K562 (cell line): ENCODE data around the gene YBX2. TPM values are rescaled to one million over a fixed set of nuclear protein-coding genes. Genes with fewer than 3 reads are reported as not detected.

Experiments used
- ADNP ChIP-seq: fragments of 200-800 bp; sonication (Bioruptor generic); IDR thresholded peaks from 2 replicates; pipeline ENCODE4 v1.6.1; 2016; ENCODE audit warnings: missing genetic modification characterization, missing compliant biosample characterization
- ASH1L ChIP-seq: fragments of 450-650 bp; IDR thresholded peaks from 2 replicates; pipeline ENCODE4 v1.6.1; 2018; ENCODE audit warnings: borderline replicate concordance, mild to moderate bottlenecking, low read depth; ENCODE audit not compliant: partially characterized antibody
- E2F8 ChIP-seq: fragments of 450-650 bp; IDR thresholded peaks from 2 replicates; pipeline ENCODE4 v1.7.1; 2018; ENCODE audit warnings: mild to moderate bottlenecking, low read depth; ENCODE audit not compliant: partially characterized antibody
- GTF2B ChIP-seq: IDR thresholded peaks from 2 replicates; pipeline ENCODE4 v1.6.1; 2011; ENCODE audit not compliant: insufficient read length; ENCODE audit errors: extremely low read depth
- HDAC1 ChIP-seq, 2 experiments: fragments of 450-650 bp; IDR thresholded peaks; 2 replicates each; pipeline ENCODE4 v1.6.1; 2016 to 2017; ENCODE audit warnings: inconsistent platforms in 1 of 2, mild to moderate bottlenecking in 1 of 2, moderate library complexity in 1 of 2
- KDM4B ChIP-seq, 2 experiments: fragments of 450-650 bp in 1 of 2; sonication (generic) in 1 of 2; IDR thresholded peaks; 2 replicates each; pipeline ENCODE4 v1.6.1; 2016 to 2017; ENCODE audit warnings: borderline replicate concordance in 2 of 2, antibody characterized with exemption in 1 of 2, low read depth in 1 of 2, mild to moderate bottlenecking in 1 of 2
- LEF1 ChIP-seq: fragments of 450-650 bp; IDR thresholded peaks from 2 replicates; pipeline ENCODE4 v1.6.1; 2016; ENCODE audit warnings: mild to moderate bottlenecking
- MEIS2 ChIP-seq: fragments of 450-650 bp; IDR thresholded peaks from 2 replicates; pipeline ENCODE4 v1.6.1; 2014; ENCODE audit warnings: mild to moderate bottlenecking; ENCODE audit not compliant: partially characterized antibody
- MTA3 ChIP-seq: fragments of 450-650 bp; formaldehyde crosslinking; IDR thresholded peaks from 2 replicates; pipeline ENCODE4 v1.6.1; 2017; ENCODE audit warnings: mild to moderate bottlenecking, borderline replicate concordance
- MYBL2 ChIP-seq, 2 experiments: fragments of 450-650 bp in 1 of 2; sonication (generic) in 1 of 2; formaldehyde crosslinking in 1 of 2; IDR thresholded peaks; 2 replicates each; pipeline versions ENCODE4 v1.6.1 to v1.8.1; 2017 to 2022; ENCODE audit warnings: borderline replicate concordance in 1 of 2, inconsistent platforms in 1 of 2, low read depth in 1 of 2, mild to moderate bottlenecking in 1 of 2, missing genetic modification reagents in 1 of 2, moderate library complexity in 1 of 2
- NEUROD1 ChIP-seq: fragments of 150-350 bp; IDR thresholded peaks from 2 replicates; pipeline ENCODE4 v1.6.1; 2014; ENCODE audit warnings: borderline replicate concordance, low read length, low read depth; ENCODE audit not compliant: partially characterized antibody
- POLR2B ChIP-seq: fragments of 450-650 bp; IDR thresholded peaks from 2 replicates; pipeline ENCODE4 v1.6.1; 2018; ENCODE audit warnings: low read depth; ENCODE audit not compliant: partially characterized antibody
- RB1 ChIP-seq: fragments of 450-650 bp; IDR thresholded peaks from 2 replicates; pipeline ENCODE4 v1.6.1; 2017; ENCODE audit warnings: low read depth, mild to moderate bottlenecking
- SUPT5H ChIP-seq: fragments of 450-650 bp; IDR thresholded peaks from 2 replicates; pipeline ENCODE4 v1.6.1; 2016
- TAF1 ChIP-seq: IDR thresholded peaks from 2 replicates; pipeline ENCODE4 v1.6.1; 2011; ENCODE audit warnings: mild to moderate bottlenecking, low read length, moderate library complexity; ENCODE audit not compliant: insufficient read depth, control insufficient read depth, severe bottlenecking; ENCODE audit errors: extremely low read depth
- TFAP4 ChIP-seq: sonication (generic); formaldehyde crosslinking; IDR thresholded peaks from 2 replicates; pipeline ENCODE4 v1.8.0; 2022; ENCODE audit warnings: missing genetic modification reagents, mild to moderate bottlenecking, moderate library complexity, borderline replicate concordance
- ZFP36 ChIP-seq: fragments of 150-350 bp; IDR thresholded peaks from 2 replicates; pipeline ENCODE4 v1.6.1; 2018; ENCODE audit warnings: low read length, low read depth; ENCODE audit not compliant: partially characterized antibody
- ZNF717 ChIP-seq: fragments of 250-450 bp; sonication (Bioruptor Pico); IDR thresholded peaks from 2 replicates; pipeline ENCODE4 v1.5.0; 2021
- ZNF75A ChIP-seq: fragments of 450-650 bp; formaldehyde crosslinking; IDR thresholded peaks from 2 replicates; pipeline ENCODE4 v1.4.0; 2020; ENCODE audit warnings: mild to moderate bottlenecking
- polyA plus RNA-seq, 8 experiments: library from polyadenylated mRNA; depleted of rRNA in 4 of 8; stranded (reverse) in 5 of 8; unstranded in 3 of 8; fragments of >200 nt; fragmentation: Nextera tagmentation in 2 of 8; fragmentation: Illumina TruSeq in 1 of 8; extraction: Ambion mirVana in 2 of 8; extraction: Trizol in 1 of 8; gene quantifications; 2 replicates each; pipeline versions ENCODE4 v1.2.1 to v1.2.3, GENCODE V29; 2011 to 2014; ENCODE audit warnings: inconsistent platforms in 1 of 8, missing spikeins in 1 of 8
- total RNA-seq, 7 experiments: library from RNA; depleted of rRNA in 6 of 7; stranded (reverse); fragments of >200 nt in 6 of 7; fragmentation: Illumina TruSeq in 2 of 7; extraction: Trizol in 2 of 7; gene quantifications; 2 replicates each; pipeline versions ENCODE4 v1.2.1 to v1.2.3, GENCODE V29; 2011 to 2021; ENCODE audit warnings: low replicate concordance in 1 of 7

The YBX2 gene
- total and polyA plus RNA-seq, 9 of the 15 experiments (the other 6 are each of a cell fraction or from before 2014, with no cell fraction given): 0.03 to 0.59 (median 0.27) TPM; not detected in 6

GRCh38 chr17:7239091-7240027 is 55.1 kb downstream of the YBX2 start, which contains the start of gene PHF23 (continued):
- TF ChIP-seq TAF1 (peak; percentile 68), MEIS2 (peak; percentile 78), ASH1L (peak; percentile 51), GTF2B (no peak), NEUROD1 (no peak), ZNF75A (CRISPR knock-in tag) (no peak), POLR2B (peak; percentile 63), ZNF717 (CRISPR knock-in tag) (no peak), MYBL2 (IDR thresholded peaks at IDR 0.05; ENCODE audit: low read depth) (no peak), MYBL2 (CRISPR knock-in tag; IDR thresholded peaks at IDR 0.05; ENCODE audit: borderline replicate concordance) (no peak), MTA3 (peak; percentile 78), ADNP (tag) (no peak), LEF1 (peak; percentile 50; the same call in 1 of the 2 replicates), TFAP4 (CRISPR knock-in tag) (peak; percentile 70; the same call in 1 of the 2 replicates), ZFP36 (peak; percentile 41), E2F8 (peak; percentile 55), RB1 (0 out of 2 replicates have a peak, but pooled peaks have one; percentile 29), SUPT5H (peak; percentile 70), KDM4B (IDR thresholded peaks at IDR 0.05; ENCODE audit: borderline replicate concordance in 2 of 2, low read depth in 1 of 2) (peak in 1 of 2 experiments; percentile 93; a peak in 2 of 4 replicates), HDAC1 (IDR thresholded peaks at IDR 0.05) (peak in 1 of 2 experiments; percentile 65; a peak in 1 of 4 replicates)
